GM12873 (cell line): Measurements from ENCODE around the gene CARD14.

ENCODE experiments used
- CTCF ChIP-seq: IDR thresholded peaks from 2 replicates; pipeline ENCODE4 v1.5.1; 2012; ENCODE audit warnings: low read depth, mild to moderate bottlenecking, moderate library complexity, low read length, control low read depth; ENCODE audit not compliant: insufficient read depth; ENCODE audit errors: missing control alignments

Gene CARD14

DNA sequence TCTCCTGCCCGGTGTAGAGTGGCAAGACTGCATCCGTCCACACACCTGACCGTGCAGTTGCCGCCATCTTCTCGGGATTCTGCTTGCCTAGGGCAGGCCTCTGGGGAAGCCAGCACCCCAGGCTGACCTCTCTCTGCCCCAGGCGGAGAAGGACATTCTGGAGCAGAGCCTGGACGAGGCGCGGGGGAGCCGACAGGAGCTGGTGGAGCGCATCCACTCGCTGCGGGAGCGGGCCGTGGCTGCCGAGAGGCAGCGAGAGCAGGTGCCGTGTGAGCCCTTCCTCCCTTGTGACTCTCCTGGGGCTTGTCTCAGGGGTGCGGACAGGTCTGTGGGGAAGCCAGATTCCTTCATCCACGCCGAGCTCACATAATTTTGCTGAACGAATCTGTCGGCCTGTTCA is 19.8 kb downstream of the CARD14 start:
- no peak for TF ChIP-seq CTCF

GRCh38 chr17:80190716-80191115 is 20.9 kb downstream of the CARD14 start:
- TF ChIP-seq CTCF = no peak

GRCh38 chr17:80191192-80191591 is 21.4 kb downstream of the CARD14 start:
- no peak for TF ChIP-seq CTCF

- TF ChIP-seq CTCF = no peak
Observed at GRCh38 chr17:80191865-80192661, 22.2 kb downstream of the CARD14 start.

- TF ChIP-seq CTCF = no peak
Observed at GRCh38 chr17:80195141-80195540, 25.3 kb downstream of the CARD14 start.

- TF ChIP-seq CTCF = peak; percentile 93
Observed at GRCh38 chr17:80195671-80196529, 26.1 kb downstream of the CARD14 start.

DNA sequence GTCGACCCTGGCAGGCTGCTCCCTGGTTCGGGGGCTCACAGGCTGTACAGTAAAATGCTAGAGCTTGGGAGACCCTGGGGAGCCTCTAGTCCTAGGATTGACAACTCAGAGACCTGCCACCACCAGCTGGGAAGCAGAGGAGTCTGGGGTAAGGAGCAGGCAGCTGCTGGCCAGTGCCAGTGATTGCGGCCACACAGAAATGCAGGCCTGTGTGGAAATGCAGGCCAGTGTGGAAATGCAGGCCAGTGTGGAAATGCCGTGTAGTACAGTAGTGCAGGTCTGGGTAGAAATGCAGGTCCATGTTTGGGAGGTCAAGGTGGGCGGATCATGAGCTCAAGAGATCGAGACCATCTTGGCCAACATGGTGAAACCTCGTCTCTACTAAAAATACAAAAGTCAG is 26.8 kb downstream of the CARD14 start:
- no peak for TF ChIP-seq CTCF
